K562 (cell line): ENCODE results near the gene TSPAN14. TPM values are rescaled to one million over a fixed set of nuclear protein-coding genes. Genes with fewer than 3 reads are reported as not detected.

ENCODE experiments used
- ATAC-seq: fragments of 200-7000 bp; cut with Tn5 transposase; 3 replicates; pipeline ENCODE4 v1.9.1; 2020; ENCODE audit warnings: moderate library complexity
- BruUV-seq: library from RNA; stranded (reverse); fragments of 400-500 nt; replicated peaks from 2 replicates; lab custom pipeline; 2021; lab: Mats Ljungman, UMichigan
- CTCF ChIA-PET: fragments of 300-600 bp; formaldehyde crosslinking; extraction: SDS; loops from one replicate; lab custom pipeline; 2021; ENCODE audit warnings: low intra/inter-chr PET ratio; lab: Yijun Ruan, JAX
- POLR2A ChIA-PET: fragments of 300-600, 350-650 bp; sonication (Branson Sonifier 250); formaldehyde crosslinking; extraction: SDS; loops from one replicate; lab custom pipeline; 2021; ENCODE audit warnings: antibody characterized with exemption, inconsistent platforms; lab: Yijun Ruan, JAX
- DNase-seq, 4 experiments: peaks; one replicate each; pipeline versions ENCODE4 v3.0.0 to v3.0.0-alpha.2; 2011 to 2018; ENCODE audit warnings: low spot score in 3 of 4, mixed read lengths in 3 of 4; ENCODE audit errors: extremely low read depth in 1 of 4
- FAIRE-seq: peaks from 2 replicates; lab custom pipeline; 2011; peaks lifted over from hg19 to GRCh38; lab: Jason Lieb, UNC
- H2AFZ ChIP-seq: 2 replicates; pipeline ENCODE4 v1.6.0; 2011; ENCODE audit warnings: low read depth, low read length, control low read depth, inconsistent platforms
- H3K27ac ChIP-seq: fragments of 200-600 bp; 3 replicates; pipeline ENCODE4 v1.8.0; 2011; ENCODE audit warnings: low read depth, mild to moderate bottlenecking, control low read depth, inconsistent platforms, low read length, moderate library complexity, mixed read lengths; ENCODE audit errors: extremely low read depth
- H3K27me3 ChIP-seq, 2 experiments: fragments of 300-600 bp in 1 of 2; 2 replicates in 1 of 2; 3 replicates in 1 of 2; pipeline versions ENCODE4 v1.6.0 to v1.8.0; 2011; ENCODE audit warnings: inconsistent platforms in 2 of 2, low read length in 2 of 2, mild to moderate bottlenecking in 1 of 2, mixed read lengths in 1 of 2, moderate library complexity in 1 of 2; ENCODE audit not compliant: control insufficient read depth in 2 of 2, insufficient read depth in 2 of 2
- H3K36me3 ChIP-seq: fragments of 300-600 bp; 3 replicates; pipeline ENCODE4 v1.8.0; 2011; ENCODE audit warnings: mild to moderate bottlenecking, low read length, inconsistent platforms; ENCODE audit not compliant: control insufficient read depth, insufficient read depth
- H3K4me1 ChIP-seq, 2 experiments: fragments of 200-600 bp in 1 of 2; replicated peaks in 1 of 2; 2 replicates in 1 of 2; 3 replicates in 1 of 2; pipeline versions ENCODE4 v1.5.1 to v1.8.0; 2011; ENCODE audit warnings: inconsistent platforms in 2 of 2, low read length in 2 of 2, mild to moderate bottlenecking in 1 of 2, mixed read lengths in 1 of 2, moderate library complexity in 1 of 2; ENCODE audit not compliant: control insufficient read depth in 2 of 2, insufficient read depth in 2 of 2
- H3K4me2 ChIP-seq: 2 replicates; pipeline ENCODE4 v1.6.1; 2011; ENCODE audit warnings: low read length, control low read depth, inconsistent platforms, mixed read lengths; ENCODE audit not compliant: insufficient read depth
- H3K4me3 ChIP-seq: fragments of 200-600 bp; sonication (generic), shearing (Covaris generic); 2 replicates; pipeline ENCODE4 v1.5.1; 2016; ENCODE audit warnings: control low read depth, inconsistent platforms
- H3K79me2 ChIP-seq: fragments of 200-600 bp; 3 replicates; pipeline ENCODE4 v1.8.0; 2011; ENCODE audit warnings: low read length, inconsistent platforms; ENCODE audit not compliant: control insufficient read depth, insufficient read depth
- H3K9ac ChIP-seq, 2 experiments: 2 replicates each; pipeline versions ENCODE4 v1.6.0 to v1.6.1; 2011; ENCODE audit warnings: low read depth in 2 of 2, low read length in 2 of 2, control low read depth in 1 of 2, inconsistent platforms in 1 of 2, mild to moderate bottlenecking in 1 of 2, mixed read lengths in 1 of 2; ENCODE audit not compliant: insufficient read depth in 1 of 2
- H3K9me1 ChIP-seq: one replicate; pipeline ENCODE4 v1.6.0; 2011; ENCODE audit warnings: inconsistent platforms, mild to moderate bottlenecking, low read length, moderate library complexity; ENCODE audit not compliant: control insufficient read depth, insufficient read depth
- H3K9me3 ChIP-seq: replicated peaks from 2 replicates; pipeline ENCODE4 v1.5.1; 2011; ENCODE audit warnings: low read depth, low read length, inconsistent platforms; ENCODE audit not compliant: control insufficient read depth, insufficient read depth
- H4K20me1 ChIP-seq: replicated peaks from 2 replicates; pipeline ENCODE4 v1.6.1; 2011; ENCODE audit warnings: low read length, inconsistent platforms, mixed read lengths; ENCODE audit not compliant: control insufficient read depth, insufficient read depth
- POLR2A ChIP-seq: fragments of 450-650 bp; conservative IDR thresholded peaks from 2 replicates; pipeline ENCODE4 v1.6.1; 2016
- POLR2AphosphoS2 ChIP-seq: IDR thresholded peaks from 2 replicates; pipeline ENCODE4 v1.6.1; 2012; ENCODE audit warnings: low read length, improper control_type of control experiment
- POLR2G ChIP-seq: fragments of 200-400 bp; formaldehyde crosslinking; IDR thresholded peaks from 2 replicates; pipeline ENCODE4 v1.6.1; 2017; ENCODE audit warnings: low read depth, mild to moderate bottlenecking, antibody characterized with exemption, low read length, moderate library complexity
- SP1 ChIP-seq: sonication (generic); formaldehyde crosslinking; IDR thresholded peaks from 2 replicates; pipeline ENCODE4 v1.8.1; 2022; ENCODE audit warnings: mild to moderate bottlenecking, missing genetic modification reagents
- THRAP3 ChIP-seq: fragments of 450-650 bp; IDR thresholded peaks from 2 replicates; pipeline ENCODE4 v1.6.1; 2016; ENCODE audit warnings: mild to moderate bottlenecking, inconsistent platforms, borderline replicate concordance
- ZNF184 ChIP-seq: sonication (generic); formaldehyde crosslinking; IDR thresholded peaks from 2 replicates; pipeline ENCODE4 v1.5.0; 2020; ENCODE audit warnings: missing genetic modification reagents
- WGBS: fragments of 100-300 bp; shearing (Covaris generic); methylation state at CpG from one replicate; pipeline ENCODE4 v1.1.6; 2016; ENCODE audit warnings: low coverage, mixed read lengths; ENCODE audit not compliant: insufficient coverage; ENCODE audit errors: missing lambda C conversion rate; 5-methylcytosine and 5-hydroxymethylcytosine counted together
- in situ Hi-C: fragments of 300-500 bp; cut with MboI; formaldehyde crosslinking; loops from 4 replicates; pipeline ENCODE4 v1.15.0; 2018; ENCODE audit warnings: inconsistent platforms, mixed read lengths
- intact Hi-C: fragments of 100-400 bp; cut with micrococcal nuclease; formaldehyde crosslinking; loops from 2 replicates; pipeline ENCODE4 v1.14.2; 2022
- polyA plus RNA-seq, 8 experiments: library from polyadenylated mRNA; depleted of rRNA in 4 of 8; stranded (reverse) in 5 of 8; unstranded in 3 of 8; fragments of >200 nt; fragmentation: Nextera tagmentation in 2 of 8; fragmentation: Illumina TruSeq in 1 of 8; extraction: Ambion mirVana in 2 of 8; extraction: Trizol in 1 of 8; gene quantifications; 2 replicates each; pipeline versions ENCODE4 v1.2.1 to v1.2.3, GENCODE V29; 2011 to 2014; ENCODE audit warnings: inconsistent platforms in 1 of 8, missing spikeins in 1 of 8
- total RNA-seq, 7 experiments: library from RNA; depleted of rRNA in 6 of 7; stranded (reverse); fragments of >200 nt in 6 of 7; fragmentation: Illumina TruSeq in 2 of 7; extraction: Trizol in 2 of 7; gene quantifications; 2 replicates each; pipeline versions ENCODE4 v1.2.1 to v1.2.3, GENCODE V29; 2011 to 2021; ENCODE audit warnings: low replicate concordance in 1 of 7

Gene TSPAN14
- total and polyA plus RNA-seq, 9 of the 15 experiments (the other 6 are each of a cell fraction or from before 2014, with no cell fraction given) = 5.8 to 92.9 (median 23.3) TPM

- Histone ChIP-seq H3K9me3 (no peaks in the 10 kb centered on the region), H3K27me3 (no peaks in the 10 kb centered on the region), H3K4me2 (no peak overlapping the region), H3K36me3 (peaks cover 42% of the 10 kb centered on the region; the same call in 2 of the 3 replicates), H2AFZ (no peak overlapping the region), H3K9me1 (peaks cover 5% of the 10 kb centered on the region), H3K4me1 (peaks cover 0 to 16% of the 10 kb centered on the region in 2 experiments; a peak in 2 of 5 replicates), H4K20me1 (no peaks in the 10 kb centered on the region; the same call in 1 of the 2 replicates), H3K9ac (0 out of 4 replicates have a peak overlapping the region, but pooled peaks of 1 of the 2 experiments have one; percentile 13), H3K4me3 (no peak overlapping the region), H3K79me2 (no peaks in the 10 kb centered on the region), H3K27ac (no peak overlapping the region)
- no peak for TF ChIP-seq ZNF184 (CRISPR knock-in tag)
- TF ChIP-seq POLR2A = peak; percentile 48; the same call in 1 of the 2 replicates
- 0 out of 2 replicates have a peak, but pooled peaks have one; percentile 60 for TF ChIP-seq POLR2AphosphoS2
- no peak for TF ChIP-seq THRAP3
- TF ChIP-seq POLR2G = peak; percentile 28; the same call in 1 of the 2 replicates
- no peak for TF ChIP-seq SP1 (CRISPR knock-in tag)
- BruUV-seq = no TSS peak
- CTCF ChIA-PET = no interaction called here
- WGBS = 81% methylated on average over 10 of the region's 10 CpGs
- DNase-seq (no peak), ATAC-seq (peak; percentile 19), FAIRE-seq (peak; percentile 29)
- intact Hi-C loops = no loop called here
- in situ Hi-C loops = no loop called here
- POLR2A ChIA-PET = interaction anchor here (0.9 kb wide), 1 partner anchor 12 kb away, joined by 3 read pairs; no protein-coding TSS in a partner anchor
These were observed 66.8 kb downstream of the TSPAN14 start for GRCh38 chr10:80520661-80521470.
